Measurements from ENCODE around the gene SLC16A5.

- TF ChIP-seq POLR2A (IDR thresholded peaks at IDR 0.05; ENCODE audit: low read depth, low read length): no peak
- TF ChIP-seq POLR2AphosphoS5 (IDR thresholded peaks at IDR 0.05; ENCODE audit: low read depth, low read length): no peak
These were observed 41.8 kb downstream of the SLC16A5 start for GRCh38 chr17:75129576-75129975.

All from GM12892 (cell line).